PC-3 (cell line): ENCODE data around the gene KRTAP19-1. TPM values are rescaled to one million over a fixed set of nuclear protein-coding genes. Genes with fewer than 3 reads are reported as not detected.

Experiments
- ATAC-seq: fragments of 200-7000 bp; cut with Tn5 transposase; 2 replicates; pipeline ENCODE4 v1.9.1; 2020; ENCODE audit warnings: mild to moderate bottlenecking, moderate library complexity
- BruUV-seq: library from RNA; stranded (reverse); fragments of 400-500 nt; replicated peaks from 2 replicates; lab custom pipeline; 2021; lab: Mats Ljungman, UMichigan
- CTCF ChIA-PET: fragments of 300-600 bp; sonication (Branson Sonifier 250); formaldehyde crosslinking; loops from one replicate; lab custom pipeline; 2022; ENCODE audit warnings: antibody characterized with exemption; lab: Charles Lee
- POLR2A ChIA-PET: fragments of 300-600 bp; sonication (Branson Sonifier 250); formaldehyde crosslinking; loops from one replicate; lab custom pipeline; 2022; ENCODE audit warnings: antibody characterized with exemption; ENCODE audit not compliant: unreplicated experiment; lab: Charles Lee
- DNase-seq: peaks from one replicate; pipeline ENCODE4 v3.0.0-alpha.2; 2015
- H2AFZ ChIP-seq: fragments of 300-600 bp; sonication (generic); 2 replicates; pipeline ENCODE4 v1.6.0; 2016; ENCODE audit warnings: antibody characterized with exemption, low read length
- H3F3A ChIP-seq: fragments of 300-600 bp; sonication (generic); one replicate; pipeline ENCODE4 v1.6.0; 2017; ENCODE audit warnings: antibody characterized with exemption, low read length, control low read depth, mild to moderate bottlenecking; ENCODE audit not compliant: unreplicated experiment
- H3K27ac ChIP-seq: fragments of 300-600 bp; sonication (generic); 2 replicates; pipeline ENCODE4 v1.5.1; 2016; ENCODE audit warnings: mild to moderate bottlenecking, low read length
- H3K27me3 ChIP-seq: fragments of 300-600 bp; sonication (generic); 2 replicates; pipeline ENCODE4 v1.6.1; 2016; ENCODE audit warnings: low read length, mixed read lengths
- H3K36me3 ChIP-seq: fragments of 300-600 bp; sonication (generic); 2 replicates; pipeline ENCODE4 v1.6.1; 2016; ENCODE audit warnings: low read depth, mixed run types, low read length, mixed read lengths
- H3K4me1 ChIP-seq: fragments of 300-600 bp; sonication (generic); 2 replicates; pipeline ENCODE4 v1.5.1; 2016; ENCODE audit warnings: low read length; ENCODE audit not compliant: insufficient read depth
- H3K4me2 ChIP-seq: fragments of 300-600 bp; sonication (generic); 2 replicates; pipeline ENCODE4 v1.6.0; 2016; ENCODE audit warnings: low read length
- H3K4me3 ChIP-seq: fragments of 300-600 bp; sonication (generic); 2 replicates; pipeline ENCODE4 v1.5.1; 2016; ENCODE audit warnings: mild to moderate bottlenecking, low read length, mixed read lengths
- H3K79me2 ChIP-seq: fragments of 300-600 bp; sonication (generic); 2 replicates; pipeline ENCODE4 v1.6.1; 2017; ENCODE audit warnings: low read length, mixed read lengths
- H3K9ac ChIP-seq: fragments of 300-600 bp; sonication (generic); 2 replicates; pipeline ENCODE4 v1.6.0; 2016; ENCODE audit warnings: mild to moderate bottlenecking, low read length
- H3K9me2 ChIP-seq: fragments of 300-600 bp; sonication (generic); replicated peaks from 2 replicates; pipeline ENCODE4 v1.6.1; 2016; ENCODE audit warnings: mixed run types, low read length, mixed read lengths
- H3K9me3 ChIP-seq: fragments of 300-600 bp; sonication (generic); 2 replicates; pipeline ENCODE4 v1.6.1; 2016; ENCODE audit warnings: low read length, mixed read lengths
- H4K20me1 ChIP-seq: fragments of 300-600 bp; sonication (generic); 2 replicates; pipeline ENCODE4 v1.6.1; 2016; ENCODE audit warnings: low read length, mixed read lengths
- CTCF ChIP-seq: fragments of 300-600 bp; sonication (generic); conservative IDR thresholded peaks from 2 replicates; pipeline ENCODE4 v1.5.1; 2017; ENCODE audit warnings: antibody characterized with exemption, low read depth, mild to moderate bottlenecking, low read length
- EZH2 ChIP-seq: fragments of 300-600 bp; sonication (generic); IDR thresholded peaks from one replicate; pipeline ENCODE4 v1.6.1; 2017; ENCODE audit warnings: antibody characterized with exemption, mild to moderate bottlenecking, low read length; ENCODE audit not compliant: unreplicated experiment
- EZH2phosphoT487 ChIP-seq: fragments of 300-600 bp; sonication (generic); IDR thresholded peaks from 2 replicates; pipeline ENCODE4 v1.6.1; 2018; ENCODE audit warnings: mild to moderate bottlenecking, antibody characterized with exemption, low read length, borderline replicate concordance
- intact Hi-C: fragments of 100-400 bp; cut with micrococcal nuclease; formaldehyde crosslinking; loops from 2 replicates; pipeline ENCODE4 v1.9.0; 2023
- total RNA-seq: library from RNA; depleted of rRNA; stranded (reverse); fragments of >200 nt; gene quantifications from 2 replicates; pipeline ENCODE4 v1.2.3, GENCODE V29; 2014; rRNA removed

The KRTAP19-1 gene
- total RNA-seq, 1 experiment from 2014 or later = not detected

GRCh38 chr21:30434033-30434631 lies 46.0 kb downstream of the KRTAP19-1 start:
- Histone ChIP-seq H4K20me1 (no peaks in the 10 kb centered on the region), H3K27ac (no peak overlapping the region), H3K9me3 (no peaks in the 10 kb centered on the region), H3K4me1 (peaks cover 5% of the 10 kb centered on the region; the same call in 1 of the 2 replicates), H3K36me3 (no peaks in the 10 kb centered on the region), H3K79me2 (no peaks in the 10 kb centered on the region), H2AFZ (no peak overlapping the region), H3K4me2 (no peak overlapping the region), H3K27me3 (peaks cover 52% of the 10 kb centered on the region), H3K9me2 (no peaks in the 10 kb centered on the region), H3K4me3 (no peak overlapping the region), H3F3A (no peaks in the 10 kb centered on the region), H3K9ac (no peak overlapping the region)
- TF ChIP-seq EZH2 (no peak), CTCF (peak; percentile 75), EZH2phosphoT487 (no peak)
- intact Hi-C loops = loop anchor here (10.0 kb wide), 1 partner anchor 651 kb away; no protein-coding TSS in a partner anchor
- peak; percentile 85 for ATAC-seq
- no TSS peak for BruUV-seq
- POLR2A ChIA-PET = no interaction called here
- CTCF ChIA-PET = interaction anchor here (0.6 to 0.8 kb wide), 3 partner anchors 25 to 279 kb away, joined by 3 to 9 read pairs (median 3); no protein-coding TSS in a partner anchor
- DNase-seq = peak; percentile 78

GRCh38 chr21:30430170-30430655 lies 50.0 kb downstream of the KRTAP19-1 start, which contains the start of gene KRTAP13-4:
Gene KRTAP13-4, plus strand, starts transcription at chr21:30430220. Its CDS starts 56 bp downstream, at chr21:30430276.
- Histone ChIP-seq H3K4me1 (no peaks in the 10 kb centered on the region), H3K9me2 (no peaks in the 10 kb centered on the region), H3K4me2 (no peak within 1 kb of the TSS), H2AFZ (no peak within 1 kb of the TSS), H3K27me3 (peaks cover 37% of the 10 kb centered on the region), H3K79me2 (no peaks in the 10 kb centered on the region), H4K20me1 (no peaks in the 10 kb centered on the region), H3K9me3 (no peaks in the 10 kb centered on the region), H3K4me3 (no peak within 1 kb of the TSS), H3K36me3 (no peaks in the 10 kb centered on the region), H3K27ac (no peak within 1 kb of the TSS), H3K9ac (no peak within 1 kb of the TSS), H3F3A (no peaks in the 10 kb centered on the region)
- POLR2A ChIA-PET = no interaction called here
- TF ChIP-seq CTCF = no peak
- no peak for TF ChIP-seq EZH2
- TF ChIP-seq EZH2phosphoT487 = no peak
- intact Hi-C loops = loop anchor here (10.0 kb wide), 1 partner anchor 655 kb away; no protein-coding TSS in a partner anchor
- CTCF ChIA-PET = no interaction called here
- BruUV-seq = no TSS peak
- no peak for DNase-seq
- ATAC-seq = no peak

Other genes starting within 250 kb of the KRTAP19-1 start
- not detected in 2 replicates for gene KRTAP24-1, start 197.4 kb downstream of the KRTAP19-1 start, total RNA-seq
- not detected in 2 replicates for gene KRTAP25-1, start 190.9 kb downstream of the KRTAP19-1 start, total RNA-seq
- not detected in 2 replicates for gene KRTAP26-1, start 160.1 kb downstream of the KRTAP19-1 start, total RNA-seq
- not detected in 2 replicates for gene KRTAP27-1, start 142.7 kb downstream of the KRTAP19-1 start, total RNA-seq
- not detected in 2 replicates for gene KRTAP23-1, start 131.8 kb downstream of the KRTAP19-1 start, total RNA-seq
- gene KRTAP13-2, start 108.1 kb downstream of the KRTAP19-1 start, total RNA-seq = not detected in 2 replicates
- gene KRTAP13-1, start 84.3 kb downstream of the KRTAP19-1 start, total RNA-seq = not detected in 2 replicates
- gene KRTAP13-3, start 54.4 kb downstream of the KRTAP19-1 start, total RNA-seq = not detected in 2 replicates
- gene KRTAP13-4, start 50.1 kb downstream of the KRTAP19-1 start, total RNA-seq = not detected in 2 replicates
- not detected in 2 replicates for gene KRTAP15-1, start 40.1 kb downstream of the KRTAP19-1 start, total RNA-seq
- not detected in 2 replicates for gene KRTAP19-2, start 7.1 kb upstream of the KRTAP19-1 start, total RNA-seq
- gene KRTAP19-3, start 11.6 kb upstream of the KRTAP19-1 start, total RNA-seq = not detected in 2 replicates
- gene KRTAP19-4, start 16.8 kb upstream of the KRTAP19-1 start, total RNA-seq = not detected in 2 replicates
- not detected in 2 replicates for gene KRTAP19-5, start 21.8 kb upstream of the KRTAP19-1 start, total RNA-seq
- not detected in 2 replicates for gene KRTAP19-6, start 61.5 kb upstream of the KRTAP19-1 start, total RNA-seq
- not detected in 2 replicates for gene KRTAP19-7, start 80.9 kb upstream of the KRTAP19-1 start, total RNA-seq
- gene KRTAP22-2, start 110.0 kb upstream of the KRTAP19-1 start, total RNA-seq = not detected in 2 replicates
- gene KRTAP6-3, start 112.1 kb upstream of the KRTAP19-1 start, total RNA-seq = not detected in 2 replicates
- not detected in 2 replicates for gene KRTAP6-2, start 118.5 kb upstream of the KRTAP19-1 start, total RNA-seq
- gene KRTAP22-1, start 120.7 kb upstream of the KRTAP19-1 start, total RNA-seq = not detected in 2 replicates
- gene KRTAP6-1, start 133.6 kb upstream of the KRTAP19-1 start, total RNA-seq = not detected in 2 replicates
- not detected in 2 replicates for gene KRTAP20-1, start 136.1 kb upstream of the KRTAP19-1 start, total RNA-seq
- not detected in 2 replicates for gene KRTAP20-4, start 140.3 kb upstream of the KRTAP19-1 start, total RNA-seq
- 0.51 TPM in 1 of 2 replicates, not detected in the other for gene KRTAP20-2, start 154.8 kb upstream of the KRTAP19-1 start, total RNA-seq
- not detected in 2 replicates for gene KRTAP20-3, start 162.5 kb upstream of the KRTAP19-1 start, total RNA-seq
- gene KRTAP21-3, start 238.4 kb upstream of the KRTAP19-1 start, total RNA-seq = not detected in 2 replicates